ENCODE results near the gene DPEP1. TPM values are rescaled to one million over a fixed set of nuclear protein-coding genes. Genes with fewer than 3 reads are reported as not detected.

Gene DPEP1
- total RNA-seq, 3 donors from 2014 or later (not counting 1 experiment from before 2014, with no cell fraction given), result not detected

DNA sequence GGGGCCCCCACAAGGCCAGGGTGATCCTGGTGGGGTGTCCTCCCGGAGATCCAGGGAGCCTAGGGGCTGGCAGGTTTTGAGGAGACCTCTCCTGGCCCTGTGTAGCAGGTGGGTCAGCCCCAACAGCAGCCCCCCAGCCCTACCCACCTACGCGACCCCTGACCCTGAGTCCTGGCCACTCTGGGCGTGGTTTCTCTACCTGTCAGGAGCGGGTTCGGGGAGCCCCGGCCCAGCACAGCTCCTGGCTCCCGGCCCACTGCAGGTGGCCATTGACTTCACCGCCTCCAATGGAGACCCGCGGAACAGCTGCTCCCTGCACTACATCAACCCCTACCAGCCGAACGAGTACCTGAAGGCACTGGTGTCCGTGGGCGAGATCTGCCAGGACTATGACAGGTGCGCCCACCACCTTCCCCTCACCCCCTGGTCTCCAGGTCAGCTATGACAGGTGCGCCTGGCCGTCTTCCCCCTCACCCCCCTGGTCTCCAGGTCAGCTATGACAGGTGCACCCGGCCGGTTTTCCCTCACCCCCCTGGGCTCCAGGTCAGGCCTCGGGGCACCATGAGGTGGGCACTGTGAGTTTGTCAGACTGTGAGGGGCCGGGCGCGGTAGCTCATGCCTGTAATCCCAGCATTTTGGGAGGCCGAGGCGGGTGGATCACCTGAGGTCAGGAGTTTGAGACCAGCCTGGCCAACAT is 24.9 kb upstream of the DPEP1 start:
- ATAC-seq, result no peak
- no peak overlapping the region for H3K27ac ChIP-seq (ENCODE audit: low read length)
- Mint-ChIP-seq H3K36me3 (no peaks in the 10 kb centered on the region), H3K27me3 (ENCODE audit: low read depth in 2 of 2) (no peaks in the 10 kb centered on the region), H3K4me1 (peaks cover 2% of the 10 kb centered on the region in 2 donors), H3K27ac (no peak overlapping the region), H3K9me3 (no peaks in the 10 kb centered on the region), H3K4me3 (no peak overlapping the region)
- WGBS (ENCODE audit: insufficient coverage), result 96% methylated on average over 22 of the region's 26 CpGs
- intact Hi-C loops (cut with micrococcal nuclease), result no loop called here
- H3K9me3 ChIP-seq (ENCODE audit: control insufficient read depth, insufficient read depth, low read length), result no peaks in the 10 kb centered on the region
- no peak for DNase-seq
- no peaks in the 10 kb centered on the region for H3K36me3 ChIP-seq (ENCODE audit: control insufficient read depth, insufficient read depth, low read length)
- H3K27me3 ChIP-seq (ENCODE audit: control insufficient read depth, insufficient read depth, low read length), result no peaks in the 10 kb centered on the region
- H3K4me1 ChIP-seq (ENCODE audit: control insufficient read depth, insufficient read depth, low read length), result peaks cover 6% of the 10 kb centered on the region
- no peak overlapping the region for H3K4me3 ChIP-seq (ENCODE audit: low read length)
- TF ChIP-seq, protein P1, sequence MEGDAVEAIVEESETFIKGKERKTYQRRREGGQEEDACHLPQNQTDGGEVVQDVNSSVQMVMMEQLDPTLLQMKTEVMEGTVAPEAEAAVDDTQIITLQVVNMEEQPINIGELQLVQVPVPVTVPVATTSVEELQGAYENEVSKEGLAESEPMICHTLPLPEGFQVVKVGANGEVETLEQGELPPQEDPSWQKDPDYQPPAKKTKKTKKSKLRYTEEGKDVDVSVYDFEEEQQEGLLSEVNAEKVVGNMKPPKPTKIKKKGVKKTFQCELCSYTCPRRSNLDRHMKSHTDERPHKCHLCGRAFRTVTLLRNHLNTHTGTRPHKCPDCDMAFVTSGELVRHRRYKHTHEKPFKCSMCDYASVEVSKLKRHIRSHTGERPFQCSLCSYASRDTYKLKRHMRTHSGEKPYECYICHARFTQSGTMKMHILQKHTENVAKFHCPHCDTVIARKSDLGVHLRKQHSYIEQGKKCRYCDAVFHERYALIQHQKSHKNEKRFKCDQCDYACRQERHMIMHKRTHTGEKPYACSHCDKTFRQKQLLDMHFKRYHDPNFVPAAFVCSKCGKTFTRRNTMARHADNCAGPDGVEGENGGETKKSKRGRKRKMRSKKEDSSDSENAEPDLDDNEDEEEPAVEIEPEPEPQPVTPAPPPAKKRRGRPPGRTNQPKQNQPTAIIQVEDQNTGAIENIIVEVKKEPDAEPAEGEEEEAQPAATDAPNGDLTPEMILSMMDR (IDR thresholded peaks at IDR 0.05), result no peak

DNA sequence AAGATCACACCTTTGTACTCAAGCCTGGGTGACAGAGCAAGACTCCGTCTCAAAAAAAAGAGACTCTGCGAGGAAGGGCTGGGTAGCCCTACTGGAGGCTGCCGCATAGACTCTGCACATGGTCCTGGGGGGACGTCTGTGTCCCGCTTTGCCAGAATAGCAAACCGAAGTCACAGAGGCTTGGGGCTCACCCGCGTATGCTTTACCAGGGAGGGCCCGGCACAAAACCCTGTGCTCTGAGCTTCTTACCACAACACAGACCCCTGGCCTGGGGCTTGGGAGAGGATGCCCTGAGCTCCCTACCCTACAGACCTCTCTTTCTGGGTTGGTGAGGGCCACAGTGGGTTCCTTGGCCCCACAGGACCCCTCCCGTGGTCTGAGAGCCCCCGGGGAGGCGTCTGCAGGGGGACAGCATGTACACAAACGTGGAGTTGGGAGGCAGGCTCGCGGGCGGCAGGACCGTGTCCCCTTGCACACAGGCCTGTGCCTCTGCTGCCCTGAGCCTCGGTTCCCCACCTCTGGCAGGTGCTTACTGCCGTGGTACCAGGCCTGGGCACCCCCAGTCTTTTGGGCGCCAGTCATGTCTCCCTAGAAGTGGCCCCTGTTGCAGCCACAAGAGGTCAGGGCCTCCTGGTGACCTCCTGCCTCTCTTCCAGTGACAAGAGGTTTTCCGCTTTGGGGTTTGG is 24.1 kb upstream of the DPEP1 start:
- no peaks in the 10 kb centered on the region for H3K27me3 ChIP-seq (ENCODE audit: control insufficient read depth, insufficient read depth, low read length)
- peaks cover 6 to 8% of the 10 kb centered on the region in 2 donors for H3K4me1 Mint-ChIP-seq
- no peaks in the 10 kb centered on the region for H3K36me3 Mint-ChIP-seq
- no peak overlapping the region for H3K27ac Mint-ChIP-seq
- DNase-seq, result no peak
- no peaks in the 10 kb centered on the region for H3K27me3 Mint-ChIP-seq (ENCODE audit: low read depth in 2 of 2)
- TF ChIP-seq, protein P1 (IDR thresholded peaks at IDR 0.05), result no peak
- H3K36me3 ChIP-seq (ENCODE audit: control insufficient read depth, insufficient read depth, low read length), result no peaks in the 10 kb centered on the region
- no peaks in the 10 kb centered on the region for H3K9me3 Mint-ChIP-seq
- intact Hi-C loops (cut with micrococcal nuclease), result no loop called here
- no peak for ATAC-seq
- no peak overlapping the region for H3K4me3 ChIP-seq (ENCODE audit: low read length)
- no peaks in the 10 kb centered on the region for H3K9me3 ChIP-seq (ENCODE audit: control insufficient read depth, insufficient read depth, low read length)
- peaks cover 14% of the 10 kb centered on the region for H3K4me1 ChIP-seq (ENCODE audit: control insufficient read depth, insufficient read depth, low read length)
- no peak overlapping the region for H3K27ac ChIP-seq (ENCODE audit: low read length)
- 84% methylated on average over 21 of the region's 21 CpGs for WGBS (ENCODE audit: insufficient coverage)
- no peak overlapping the region for H3K4me3 Mint-ChIP-seq

DNA sequence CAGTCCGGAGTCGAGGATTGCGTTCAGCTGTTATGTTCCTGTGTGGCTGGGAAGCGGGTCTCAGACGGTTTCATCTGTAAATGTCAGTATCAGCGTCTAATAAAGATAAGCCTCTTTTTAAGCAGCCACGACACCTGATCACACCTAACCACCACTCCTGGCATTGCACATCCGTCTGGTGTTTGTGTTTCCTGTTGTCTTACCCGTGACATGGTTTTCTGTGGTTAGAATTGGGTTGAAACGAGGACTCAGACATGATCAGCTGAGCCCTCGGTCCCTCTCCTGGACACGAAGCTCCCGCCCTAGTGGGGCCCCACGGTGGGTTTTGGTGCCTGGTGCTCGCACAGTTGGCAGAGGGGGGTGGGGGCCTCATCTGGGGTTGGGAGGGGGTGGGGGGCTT is 19.6 kb upstream of the DPEP1 start:
- Histone ChIP-seq H3K27ac (ENCODE audit: low read length) (no peak overlapping the region), H3K27me3 (ENCODE audit: control insufficient read depth, insufficient read depth, low read length) (no peaks in the 10 kb centered on the region), H3K9me3 (ENCODE audit: control insufficient read depth, insufficient read depth, low read length) (no peaks in the 10 kb centered on the region), H3K36me3 (ENCODE audit: control insufficient read depth, insufficient read depth, low read length) (no peaks in the 10 kb centered on the region), H3K4me1 (ENCODE audit: control insufficient read depth, insufficient read depth, low read length) (peaks cover 20% of the 10 kb centered on the region), H3K4me3 (ENCODE audit: low read length) (no peak overlapping the region)
- DNase-seq, result peak in 1 of 2 donors; percentile 87
- Mint-ChIP-seq H3K27ac (peak overlapping the region; percentile 54 to 71), H3K9me3 (no peaks in the 10 kb centered on the region), H3K27me3 (ENCODE audit: low read depth in 2 of 2) (no peaks in the 10 kb centered on the region), H3K4me3 (peak overlapping the region; percentile 58), H3K36me3 (no peaks in the 10 kb centered on the region), H3K4me1 (peaks cover 6 to 8% of the 10 kb centered on the region in 2 donors)
- TF ChIP-seq, protein P1 (IDR thresholded peaks at IDR 0.05), result no peak
- peak; percentile 82 to 96 (median 89) for ATAC-seq
- intact Hi-C loops (cut with micrococcal nuclease), result no loop called here
- 29% methylated on average over 13 of the region's 15 CpGs for WGBS (ENCODE audit: insufficient coverage)
